GM18508 (cell line): ENCODE measurements around the gene MED17.
"Not testable (repeated sequence)": the region's sequence is repeated elsewhere in the genome, so short reads cannot be mapped to it uniquely, and the experiment has no call there.

Experiments used
- ATAC-seq: cut with Tn5 transposase; IDR thresholded peaks from one replicate; pipeline ENCODE4 v1.9.1; 2021; ENCODE audit warnings: moderate number of reproducible peaks; ENCODE audit not compliant: insufficient read depth, unreplicated experiment

MED17 gene

GRCh38 chr11:93757924-93758865 is 25.9 kb upstream of the MED17 start:
- ATAC-seq, result no peak

- not testable (repeated sequence) for ATAC-seq
These were observed 25.0 kb upstream of the MED17 start for GRCh38 chr11:93759123-93759522.

- ATAC-seq, result no peak
These were observed 22.2 kb upstream of the MED17 start for GRCh38 chr11:93761910-93762309.

- ATAC-seq, result no peak
These were observed 18.5 kb upstream of the MED17 start for GRCh38 chr11:93765551-93765950.

- no peak for ATAC-seq
These were observed 17.6 kb upstream of the MED17 start for GRCh38 chr11:93766504-93766903.

GRCh38 chr11:93767018-93767417 is 17.1 kb upstream of the MED17 start:
- no peak for ATAC-seq

GRCh38 chr11:93770160-93770559 is 13.9 kb upstream of the MED17 start:
- no peak for ATAC-seq

- no peak for ATAC-seq
These were observed 12.0 kb upstream of the MED17 start for GRCh38 chr11:93772123-93772522.

- no peak for ATAC-seq
These were observed 11.0 kb upstream of the MED17 start for GRCh38 chr11:93773045-93773477.

- ATAC-seq, result no peak
These were observed 10.4 kb upstream of the MED17 start for GRCh38 chr11:93773601-93774200.

- not testable (repeated sequence) for ATAC-seq
These were observed 9.5 kb upstream of the MED17 start for GRCh38 chr11:93774560-93774959.

- no peak for ATAC-seq
These were observed 8.8 kb upstream of the MED17 start for GRCh38 chr11:93775289-93775688.

- no peak for ATAC-seq
These were observed 720 bp upstream of the MED17 start for GRCh38 chr11:93783362-93783761.

GRCh38 chr11:93783765-93784144 is 327 bp upstream of the MED17 start:
- peak; percentile 36 for ATAC-seq

- ATAC-seq, result peak; percentile 19
These were observed 866 bp downstream of the MED17 start for GRCh38 chr11:93784935-93785360.

- no peak for ATAC-seq
These were observed 7.4 kb downstream of the MED17 start for GRCh38 chr11:93791493-93791892.

- ATAC-seq, result no peak
These were observed 12.6 kb downstream of the MED17 start for GRCh38 chr11:93796441-93797231.

- no peak for ATAC-seq
These were observed 17.3 kb downstream of the MED17 start for GRCh38 chr11:93801366-93801765.

GRCh38 chr11:93804879-93805278 is 20.8 kb downstream of the MED17 start:
- ATAC-seq, result no peak

- no peak for ATAC-seq
These were observed 23.9 kb downstream of the MED17 start for GRCh38 chr11:93807980-93808379.

GRCh38 chr11:93813974-93814373 is 29.9 kb downstream of the MED17 start:
- no peak for ATAC-seq
